ENCODE results near the gene CFAP157.

- no peak for TF ChIP-seq CTCF (IDR thresholded peaks at IDR 0.05)
- no peak for TF ChIP-seq POLR2A (IDR thresholded peaks at IDR 0.05)
Observed at GRCh38 chr9:127742435-127743088, 35.8 kb downstream of the CFAP157 start.
